Astrocyte of the cerebellum (primary cell): ENCODE data around the gene SPTLC2.

Experiments
- DNase-seq: peaks from one replicate; pipeline ENCODE4 v3.0.0-alpha.2; 2011; ENCODE audit warnings: low read depth
- H3K4me3 ChIP-seq: 2 replicates; pipeline ENCODE4 v1.5.1; 2011; ENCODE audit warnings: mild to moderate bottlenecking, low read depth, low read length, moderate library complexity
- CTCF ChIP-seq: IDR thresholded peaks from 2 replicates; pipeline ENCODE4 v1.5.1; 2012; ENCODE audit warnings: low read length, low read depth, moderate library complexity, mild to moderate bottlenecking; ENCODE audit errors: missing control alignments
- in situ Hi-C: cut with HindIII; loops from 2 replicates; pipeline ENCODE4 v1.10.0; 2017; ENCODE audit warnings: low sequenced_read_pairs

The SPTLC2 gene

GRCh38 chr14:77516126-77516525 lies 100.3 kb downstream of the SPTLC2 start:
- H3K4me3 ChIP-seq: no peak overlapping the region
- TF ChIP-seq CTCF: no peak
- in situ Hi-C loops: no loop called here
- DNase-seq: peak; percentile 4

DNA sequence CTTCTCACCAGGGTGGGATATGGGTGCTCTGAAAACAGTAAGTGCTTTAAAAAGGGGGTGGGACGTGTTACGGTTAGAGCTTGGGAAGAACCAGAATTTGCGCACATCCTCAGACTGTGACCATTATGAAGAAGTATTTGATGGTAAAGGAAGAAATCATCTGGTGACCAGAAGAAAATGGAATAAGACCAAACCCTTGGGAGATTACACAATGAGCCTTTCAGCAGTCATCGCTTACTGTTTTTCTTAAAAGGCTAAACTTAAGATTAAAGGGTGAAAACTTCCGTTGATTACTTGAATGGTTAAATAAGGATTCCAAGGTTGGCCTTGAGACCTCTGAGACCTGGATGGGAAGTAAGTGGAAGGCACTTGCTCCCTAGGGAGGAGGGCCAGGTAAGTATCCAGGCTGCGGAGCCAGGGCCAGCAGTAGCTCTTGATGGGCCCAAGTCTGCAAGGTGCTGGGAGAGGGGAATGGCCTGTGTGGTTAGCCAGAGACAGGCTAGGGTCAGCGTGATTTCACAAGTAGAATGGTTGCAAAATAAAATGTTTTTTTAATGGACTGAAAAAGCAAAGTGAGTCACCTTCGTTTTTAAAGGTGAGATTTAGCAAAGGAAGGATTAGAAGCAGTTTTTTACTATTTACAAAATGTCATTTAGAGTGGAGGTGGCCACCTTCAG lies 104.8 kb downstream of the SPTLC2 start:
- in situ Hi-C loops: no loop called here
- TF ChIP-seq CTCF: no peak
- H3K4me3 ChIP-seq: no peak overlapping the region
- DNase-seq: no peak

DNA sequence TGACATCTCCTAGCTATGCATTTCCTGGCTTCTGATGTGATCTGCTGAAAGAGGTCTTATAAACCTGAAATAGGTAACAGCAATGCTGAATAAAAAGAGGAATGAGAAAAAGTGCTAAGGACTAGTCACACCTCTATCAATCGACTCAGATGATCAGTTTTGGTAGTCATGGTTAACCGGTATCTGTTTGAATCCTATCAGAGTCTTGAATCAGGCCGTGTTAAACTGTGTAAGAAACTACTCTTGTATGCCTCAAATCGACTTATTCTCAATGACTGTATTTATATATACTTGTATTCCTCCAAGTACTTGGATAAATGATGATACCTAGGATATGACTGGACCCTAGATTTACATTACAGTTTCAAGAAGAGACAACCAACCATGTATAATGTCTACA lies 107.1 kb downstream of the SPTLC2 start:
- no peak overlapping the region for H3K4me3 ChIP-seq
- DNase-seq: no peak
- TF ChIP-seq CTCF: no peak
- in situ Hi-C loops: no loop called here

GRCh38 chr14:77508876-77509275 lies 107.6 kb downstream of the SPTLC2 start:
- in situ Hi-C loops: no loop called here
- DNase-seq: no peak
- no peak for TF ChIP-seq CTCF

DNA sequence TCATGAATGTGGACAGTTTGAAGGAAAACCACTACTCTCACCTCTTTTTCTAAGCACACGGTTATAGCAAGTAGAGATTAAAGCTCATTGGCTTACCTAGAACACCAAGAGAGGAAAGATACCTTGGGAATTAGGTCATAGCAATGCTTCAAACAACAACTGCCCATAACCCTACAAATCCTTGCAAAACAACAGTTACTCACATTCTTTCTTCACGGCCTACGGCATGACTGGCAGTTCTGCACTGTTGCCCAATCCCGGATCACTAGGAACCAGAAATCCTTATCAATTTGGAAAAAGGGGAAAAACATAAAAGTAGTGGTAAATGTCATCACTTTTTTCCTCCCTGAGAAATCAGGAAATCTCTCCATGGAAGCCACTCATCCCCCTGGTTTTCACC lies 108.2 kb downstream of the SPTLC2 start:
- no peak for TF ChIP-seq CTCF
- no peak for DNase-seq
- in situ Hi-C loops: no loop called here
- H3K4me3 ChIP-seq: no peak overlapping the region

More at GRCh38 chr14:77508876-77509275, 107.6 kb downstream of the SPTLC2 start:
- H3K4me3 ChIP-seq: no peak overlapping the region

DNA sequence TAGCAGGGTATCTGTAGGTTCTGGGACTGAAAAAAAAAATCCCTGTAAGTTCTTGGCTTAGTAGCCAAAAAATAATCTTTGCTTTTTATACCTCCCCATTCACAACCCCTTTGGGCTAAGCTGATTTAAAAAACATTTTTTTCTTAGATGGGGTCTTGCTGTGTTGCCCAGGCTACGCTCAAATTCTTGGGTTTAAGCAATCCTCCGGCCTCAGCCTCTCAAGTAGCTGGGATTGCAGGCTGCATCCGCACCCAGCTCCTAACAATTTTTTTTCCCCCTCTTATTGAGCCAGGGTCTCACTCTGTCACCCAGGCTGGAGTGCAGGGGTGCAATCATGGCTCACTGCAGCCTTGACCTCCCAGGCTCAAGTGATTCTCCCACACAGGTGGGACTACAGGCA lies 108.7 kb downstream of the SPTLC2 start:
- in situ Hi-C loops: no loop called here

More for the DNA sequence above, 108.7 kb downstream of the SPTLC2 start:
- no peak for DNase-seq
- TF ChIP-seq CTCF: no peak
- H3K4me3 ChIP-seq: no peak overlapping the region
